Cardiac atrium fibroblast (primary cell): Measurements from ENCODE around the gene THUMPD3. TPM values are rescaled to one million over a fixed set of nuclear protein-coding genes. Genes with fewer than 3 reads are reported as not detected.

Experiments
- total RNA-seq: library from RNA; depleted of rRNA; stranded (reverse); fragments of >200 nt; gene quantifications from 2 replicates; pipeline ENCODE4 v1.2.3, GENCODE V29; 2015

The THUMPD3 gene, protein sequence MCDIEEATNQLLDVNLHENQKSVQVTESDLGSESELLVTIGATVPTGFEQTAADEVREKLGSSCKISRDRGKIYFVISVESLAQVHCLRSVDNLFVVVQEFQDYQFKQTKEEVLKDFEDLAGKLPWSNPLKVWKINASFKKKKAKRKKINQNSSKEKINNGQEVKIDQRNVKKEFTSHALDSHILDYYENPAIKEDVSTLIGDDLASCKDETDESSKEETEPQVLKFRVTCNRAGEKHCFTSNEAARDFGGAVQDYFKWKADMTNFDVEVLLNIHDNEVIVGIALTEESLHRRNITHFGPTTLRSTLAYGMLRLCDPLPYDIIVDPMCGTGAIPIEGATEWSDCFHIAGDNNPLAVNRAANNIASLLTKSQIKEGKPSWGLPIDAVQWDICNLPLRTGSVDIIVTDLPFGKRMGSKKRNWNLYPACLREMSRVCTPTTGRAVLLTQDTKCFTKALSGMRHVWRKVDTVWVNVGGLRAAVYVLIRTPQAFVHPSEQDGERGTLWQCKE
- 10.3 and 14.1 TPM in 2 replicates for total RNA-seq

DNA sequence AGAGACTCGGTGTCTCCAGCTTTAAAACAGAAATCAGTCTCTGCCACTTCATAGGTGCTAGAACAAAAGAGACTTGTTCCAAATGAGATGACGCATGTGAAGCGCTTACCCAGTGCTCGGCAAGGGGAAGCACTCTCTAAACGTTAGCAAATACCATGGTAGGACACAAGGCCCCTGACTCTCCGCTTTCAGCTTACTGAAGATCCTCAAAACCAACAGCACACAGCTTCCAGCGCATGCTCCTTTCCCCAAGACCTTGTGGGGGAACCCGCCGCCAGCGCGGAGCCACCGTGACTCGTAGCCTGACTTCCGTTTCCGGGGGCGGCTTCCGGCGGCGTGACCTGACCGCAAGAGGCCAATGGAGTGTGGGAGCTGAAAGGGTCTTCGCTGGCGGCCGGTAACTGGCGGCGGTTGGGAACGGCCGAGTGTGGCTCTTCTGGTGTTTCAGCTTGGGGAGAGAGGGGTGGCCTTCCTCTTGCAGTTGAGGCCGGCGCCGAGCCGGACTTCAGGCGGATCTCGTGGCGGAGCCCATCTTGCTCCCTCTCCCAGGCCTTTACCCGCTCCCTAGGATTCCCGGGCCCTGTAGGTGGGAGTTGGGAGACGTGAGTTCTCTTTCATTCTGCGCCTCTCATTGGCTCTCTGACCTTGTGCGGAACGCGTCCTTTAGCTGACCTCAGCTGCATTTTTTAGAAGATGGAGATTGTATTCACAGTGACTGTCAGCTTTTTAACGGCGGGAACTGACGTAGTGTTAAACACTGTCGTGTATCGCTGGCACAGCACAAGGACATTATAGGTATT, at the start of gene THUMPD3:
THUMPD3 (plus strand) TSS at position 324 of the 800 bp plus-strand sequence. CDS start 2,015 bp downstream, outside the sequence.

DNA sequence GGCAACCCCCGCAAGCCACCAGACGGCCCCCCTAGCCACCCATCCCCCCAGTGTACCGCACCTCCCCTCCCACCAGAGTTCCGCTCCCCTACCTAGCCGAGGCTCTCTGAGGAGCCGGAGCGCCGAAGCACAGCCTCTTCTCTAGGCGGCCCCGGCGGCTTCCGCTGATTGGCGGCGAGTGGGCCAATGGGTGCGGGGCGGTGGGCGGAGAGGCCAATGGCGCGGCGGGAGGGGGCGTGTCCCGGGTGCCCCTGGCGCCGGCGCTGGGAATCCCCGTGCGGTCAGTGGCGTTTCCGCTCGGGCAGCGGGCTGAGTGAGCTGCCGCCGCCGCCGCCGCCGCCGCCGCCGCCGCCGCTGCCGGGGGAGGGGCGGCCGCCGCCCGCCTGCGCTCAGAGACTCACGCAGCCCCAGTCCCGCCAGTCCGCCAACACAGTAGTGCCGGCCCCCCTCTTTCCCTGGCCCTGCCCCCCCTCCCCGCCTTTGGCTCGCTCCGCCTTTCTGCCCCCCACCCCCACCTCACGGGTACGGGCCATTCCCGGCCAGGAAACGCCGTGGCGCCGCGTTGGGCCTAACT, 34.6 kb downstream of the THUMPD3 start, which contains the start of gene SETD5:
SETD5 (plus strand) TSS at position 284 of the 574 bp plus-strand sequence. CDS start 31,324 bp downstream, outside the sequence.

Other genes with a start within 250 kb of the THUMPD3 start
- gene SRGAP3, start 113.4 kb upstream of the THUMPD3 start, total RNA-seq, result 0.36 and 3.6 TPM in 2 replicates
- gene SETD5, start 34.6 kb downstream of the THUMPD3 start, total RNA-seq, result 42.9 and 46.2 TPM in 2 replicates
- not detected in 2 replicates for gene LHFPL4, start 190.8 kb downstream of the THUMPD3 start, total RNA-seq